GM12878 (cell line): ENCODE results near the gene TEAD4. TPM values are rescaled to one million over a fixed set of nuclear protein-coding genes. Genes with fewer than 3 reads are reported as not detected.

ENCODE experiments used
- ATAC-seq: fragments of 200-7000 bp; cut with Tn5 transposase; 3 replicates; pipeline ENCODE4 v1.9.1; 2020; ENCODE audit warnings: mild to moderate bottlenecking, moderate library complexity
- BruUV-seq: library from RNA; stranded (reverse); fragments of 400-500 nt; replicated peaks from 2 replicates; lab custom pipeline; 2021; lab: Mats Ljungman, UMichigan
- CTCF ChIA-PET: fragments of 300-600 bp; sonication (Branson Sonifier 250); formaldehyde crosslinking; extraction: SDS; loops from one replicate; lab custom pipeline; 2021; ENCODE audit warnings: inconsistent platforms; lab: Yijun Ruan, JAX
- POLR2A ChIA-PET: fragments of 350-600 bp; formaldehyde crosslinking; extraction: SDS; loops from one replicate; lab custom pipeline; 2021; ENCODE audit warnings: inconsistent platforms; lab: Charles Lee
- RAD21 ChIA-PET: fragments of 300-600 bp; sonication (Branson Sonifier 250); formaldehyde crosslinking; loops from one replicate; lab custom pipeline; 2023; ENCODE audit warnings: antibody characterized with exemption; ENCODE audit not compliant: unreplicated experiment; lab: Charles Lee
- SMC1A ChIA-PET: fragments of 300-600 bp; sonication (Branson Sonifier 250); formaldehyde crosslinking; loops from one replicate; lab custom pipeline; 2023; ENCODE audit not compliant: unreplicated experiment, uncharacterized antibody; lab: Charles Lee
- DNase-seq: peaks from one replicate; pipeline ENCODE4 v3.0.0-alpha.2; 2011; ENCODE audit warnings: low read depth, low spot score
- FAIRE-seq: peaks from 3 replicates; lab custom pipeline; 2011; peaks lifted over from hg19 to GRCh38; lab: Jason Lieb, UNC
- H2AFZ ChIP-seq: 2 replicates; pipeline ENCODE4 v1.6.0; 2011; ENCODE audit warnings: low read depth, low read length, control low read depth; ENCODE audit not compliant: control insufficient read depth
- H3K27ac ChIP-seq: 2 replicates; pipeline ENCODE4 v1.5.1; 2011; ENCODE audit warnings: control low read depth; ENCODE audit not compliant: control insufficient read depth, insufficient read depth
- H3K27me3 ChIP-seq, 2 experiments: replicated peaks in 1 of 2; 2 replicates each; pipeline versions ENCODE4 v1.6.0 to v1.6.1; 2011; ENCODE audit warnings: low read length in 1 of 2; ENCODE audit not compliant: control insufficient read depth in 2 of 2, insufficient read depth in 2 of 2
- H3K36me3 ChIP-seq, 2 experiments: 2 replicates each; pipeline ENCODE4 v1.5.1; 2011; ENCODE audit warnings: low read length in 1 of 2; ENCODE audit not compliant: control insufficient read depth in 2 of 2, insufficient read depth in 2 of 2
- H3K4me1 ChIP-seq: 2 replicates; pipeline ENCODE4 v1.6.1; 2011; ENCODE audit warnings: mild to moderate bottlenecking, low read length, moderate library complexity, mixed read lengths; ENCODE audit not compliant: control insufficient read depth, insufficient read depth
- H3K4me2 ChIP-seq: 2 replicates; pipeline ENCODE4 v1.6.0; 2011; ENCODE audit warnings: control low read depth; ENCODE audit not compliant: control insufficient read depth, insufficient read depth
- H3K4me3 ChIP-seq: fragments of 200-600 bp; sonication (generic); 2 replicates; pipeline ENCODE4 v1.5.1; 2016
- H3K79me2 ChIP-seq: 2 replicates; pipeline ENCODE4 v1.6.0; 2011; ENCODE audit warnings: low read length; ENCODE audit not compliant: control insufficient read depth, insufficient read depth
- H3K9ac ChIP-seq: 2 replicates; pipeline ENCODE4 v1.8.0; 2011; ENCODE audit warnings: low read length, control low read depth, mixed read lengths; ENCODE audit not compliant: control insufficient read depth, insufficient read depth
- H3K9me3 ChIP-seq: replicated peaks from 3 replicates; pipeline ENCODE4 v1.5.1; 2011; ENCODE audit warnings: mild to moderate bottlenecking, low read length; ENCODE audit not compliant: control insufficient read depth, insufficient read depth
- H4K20me1 ChIP-seq: 2 replicates; pipeline ENCODE4 v1.6.0; 2011; ENCODE audit not compliant: control insufficient read depth, insufficient read depth
- CHD1 ChIP-seq: IDR thresholded peaks from 2 replicates; pipeline ENCODE4 v1.6.1; 2012; ENCODE audit warnings: low read depth, low read length, improper control_type of control experiment
- CHD4 ChIP-seq: fragments of 200-600 bp; sonication (generic); IDR thresholded peaks from 2 replicates; pipeline ENCODE4 v1.6.1; 2016; ENCODE audit warnings: mild to moderate bottlenecking
- HCFC1 ChIP-seq: fragments of 150-350 bp; IDR thresholded peaks from 2 replicates; pipeline ENCODE4 v1.6.1; 2014; ENCODE audit warnings: low read length
- HDAC6 ChIP-seq: fragments of 200-600 bp; sonication (generic); IDR thresholded peaks from one replicate; pipeline ENCODE4 v1.8.0; 2017; ENCODE audit warnings: antibody characterized with exemption; ENCODE audit not compliant: unreplicated experiment
- JUNB ChIP-seq: IDR thresholded peaks from 2 replicates; pipeline ENCODE4 v1.6.1; 2016; ENCODE audit warnings: antibody characterized with exemption, mild to moderate bottlenecking
- NR2F1 ChIP-seq: fragments of 450-650 bp; conservative IDR thresholded peaks from 2 replicates; pipeline ENCODE4 v1.6.1; 2017; ENCODE audit warnings: mild to moderate bottlenecking
- RAD51 ChIP-seq: fragments of 450-650 bp; IDR thresholded peaks from 2 replicates; pipeline ENCODE4 v1.6.1; 2016; ENCODE audit warnings: moderate library complexity, mild to moderate bottlenecking, inconsistent platforms
- TCF7 ChIP-seq: IDR thresholded peaks from 2 replicates; pipeline ENCODE4 v1.6.1; 2014; ENCODE audit warnings: antibody characterized with exemption, borderline replicate concordance
- WRNIP1 ChIP-seq: IDR thresholded peaks from 2 replicates; pipeline ENCODE4 v1.6.1; 2011; ENCODE audit warnings: low read depth, low read length, improper control_type of control experiment, borderline replicate concordance
- YY1 ChIP-seq: IDR thresholded peaks from 2 replicates; pipeline ENCODE4 v1.6.1; 2011; ENCODE audit warnings: low read depth, mild to moderate bottlenecking, low read length
- WGBS: methylation state at CpG from one replicate; pipeline ENCODE4 v1.1.6; 2016; ENCODE audit warnings: low lambda C conversion rate; ENCODE audit not compliant: insufficient replicate concordance, insufficient coverage; ENCODE audit errors: missing lambda C conversion rate; 5-methylcytosine and 5-hydroxymethylcytosine counted together
- in situ Hi-C: fragments of 300-500 bp; cut with MboI; formaldehyde crosslinking; loops from 9 replicates; pipeline ENCODE4 v1.14.3; 2018; ENCODE audit warnings: mixed read lengths
- intact Hi-C: fragments of 100-400 bp; cut with micrococcal nuclease; formaldehyde crosslinking; loops from one replicate; pipeline ENCODE4 v1.14.2; 2022; ENCODE audit not compliant: unreplicated experiment
- polyA plus RNA-seq, 11 experiments: library from polyadenylated mRNA; depleted of rRNA in 4 of 11; unstranded in 6 of 11; stranded (reverse) in 5 of 11; fragments of >200 nt; fragmentation: Nextera tagmentation in 4 of 11; fragmentation: Illumina TruSeq in 1 of 11; extraction: Ambion mirVana in 4 of 11; extraction: Trizol in 1 of 11; gene quantifications; 1 replicate in 1 of 11; 2 replicates in 10 of 11; pipeline versions ENCODE4 v1.2.1 to v1.2.3, GENCODE V29; 2011 to 2016; ENCODE audit warnings: inconsistent platforms in 2 of 11, missing spikeins in 2 of 11, low read depth in 1 of 11
- total RNA-seq, 4 experiments: library from RNA; depleted of rRNA in 3 of 4; stranded (reverse); fragments of >200 nt in 3 of 4; fragmentation: Illumina TruSeq in 1 of 4; extraction: Trizol in 1 of 4; gene quantifications; 2 replicates each; pipeline versions ENCODE4 v1.2.1 to v1.2.3, GENCODE V29; 2013 to 2021

The TEAD4 gene
- total and polyA plus RNA-seq, 10 of the 15 experiments (the other 5 are each of a cell fraction or from before 2014, with no cell fraction given) = 0.04 to 0.68 (median 0.31) TPM; not detected in 4

- ChIA-PET POLR2A (no interaction called here), SMC1A (no interaction called here), CTCF (interaction anchor here (1.1 kb wide), 1 partner anchor 12 kb away, joined by 3 read pairs; no protein-coding TSS in a partner anchor), RAD21 (no interaction called here)
- no peak for TF ChIP-seq CHD4
- TF ChIP-seq JUNB = no peak
- TF ChIP-seq YY1 = no peak
- TF ChIP-seq CHD1 = no peak
- no peak for TF ChIP-seq RAD51
- TF ChIP-seq NR2F1 = no peak
- no peak for TF ChIP-seq HDAC6
- no peak for TF ChIP-seq WRNIP1
- TF ChIP-seq TCF7 = no peak
- TF ChIP-seq HCFC1 = no peak
- no peaks in the 10 kb centered on the region for H3K79me2 ChIP-seq
- H3K9me3 ChIP-seq = no peaks in the 10 kb centered on the region
- H3K36me3 ChIP-seq = no peaks in the 10 kb centered on the region
- H3K4me1 ChIP-seq = no peaks in the 10 kb centered on the region
- no peaks in the 10 kb centered on the region for H4K20me1 ChIP-seq
- H3K27me3 ChIP-seq = no peaks in the 10 kb centered on the region; a peak in 1 of 4 replicates
- FAIRE-seq (no peak), ATAC-seq (no peak), DNase-seq (no peak)
- in situ Hi-C loops (no loop called here), intact Hi-C loops (no loop called here)
- H3K4me3 ChIP-seq = no peak overlapping the region
- H2AFZ ChIP-seq = no peak overlapping the region
- BruUV-seq = no TSS peak
- H3K27ac ChIP-seq = no peak overlapping the region
- no peak overlapping the region for H3K4me2 ChIP-seq
- H3K9ac ChIP-seq = no peak overlapping the region
- WGBS = 21% methylated on average over 7 of the region's 7 CpGs
Measured at GRCh38 chr12:3054374-3054773, 95.2 kb downstream of the TEAD4 start.
